ENCODE measurements around the gene ATP5PF.

ATP5PF gene

DNA sequence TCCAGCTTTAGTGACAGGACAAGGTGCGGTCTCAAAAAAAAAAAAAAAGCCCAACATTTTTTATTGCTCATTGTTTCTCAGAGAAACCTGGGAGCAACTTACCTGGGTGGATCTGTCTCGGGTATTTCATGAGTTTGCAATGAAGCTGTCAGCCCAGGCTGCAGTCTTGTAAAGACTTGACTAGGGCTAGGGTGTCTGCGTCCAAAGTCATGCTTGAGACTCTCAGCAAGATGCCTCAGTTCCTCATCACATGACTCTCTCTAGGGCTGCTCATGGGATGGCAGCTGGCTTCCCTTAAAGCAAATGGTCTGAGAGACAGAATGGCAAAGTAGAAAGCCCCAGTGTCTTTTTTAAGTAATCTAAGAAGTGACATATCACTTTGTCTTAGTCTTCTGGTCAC is 8.2 kb upstream of the ATP5PF start:
- no peak for DNase-seq (ENCODE audit: low read depth in 2 of 2)
- TF ChIP-seq, protein P1, sequence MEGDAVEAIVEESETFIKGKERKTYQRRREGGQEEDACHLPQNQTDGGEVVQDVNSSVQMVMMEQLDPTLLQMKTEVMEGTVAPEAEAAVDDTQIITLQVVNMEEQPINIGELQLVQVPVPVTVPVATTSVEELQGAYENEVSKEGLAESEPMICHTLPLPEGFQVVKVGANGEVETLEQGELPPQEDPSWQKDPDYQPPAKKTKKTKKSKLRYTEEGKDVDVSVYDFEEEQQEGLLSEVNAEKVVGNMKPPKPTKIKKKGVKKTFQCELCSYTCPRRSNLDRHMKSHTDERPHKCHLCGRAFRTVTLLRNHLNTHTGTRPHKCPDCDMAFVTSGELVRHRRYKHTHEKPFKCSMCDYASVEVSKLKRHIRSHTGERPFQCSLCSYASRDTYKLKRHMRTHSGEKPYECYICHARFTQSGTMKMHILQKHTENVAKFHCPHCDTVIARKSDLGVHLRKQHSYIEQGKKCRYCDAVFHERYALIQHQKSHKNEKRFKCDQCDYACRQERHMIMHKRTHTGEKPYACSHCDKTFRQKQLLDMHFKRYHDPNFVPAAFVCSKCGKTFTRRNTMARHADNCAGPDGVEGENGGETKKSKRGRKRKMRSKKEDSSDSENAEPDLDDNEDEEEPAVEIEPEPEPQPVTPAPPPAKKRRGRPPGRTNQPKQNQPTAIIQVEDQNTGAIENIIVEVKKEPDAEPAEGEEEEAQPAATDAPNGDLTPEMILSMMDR (IDR thresholded peaks at IDR 0.05; ENCODE audit: low read depth, low read length) = no peak
- no peak overlapping the region for H3K4me3 ChIP-seq (replicated peaks in 1 of 2; ENCODE audit: low read depth in 2 of 2, low read length in 2 of 2)

DNA sequence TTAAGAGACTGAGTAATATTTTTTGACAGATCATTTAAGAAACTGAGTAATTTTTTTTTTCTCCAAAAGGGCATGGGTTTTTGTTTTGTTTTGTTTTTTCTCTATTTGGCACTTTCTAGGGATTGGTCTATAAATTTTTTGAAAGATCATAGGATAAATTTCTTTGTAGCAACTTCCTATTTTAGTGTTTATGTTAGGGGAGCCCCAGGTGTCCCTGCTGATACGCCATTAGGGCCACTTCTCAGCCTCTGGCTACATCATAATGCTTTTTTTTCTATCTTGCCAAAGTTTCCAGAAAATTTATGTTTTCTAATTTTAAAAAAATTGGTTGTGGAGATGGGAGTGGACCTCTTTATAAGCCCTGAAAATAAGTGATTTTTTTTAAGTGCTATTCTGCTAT is 2.7 kb upstream of the ATP5PF start:
- TF ChIP-seq, protein P1 (IDR thresholded peaks at IDR 0.05; ENCODE audit: low read depth, low read length) = no peak
- H3K4me3 ChIP-seq (replicated peaks in 1 of 2; ENCODE audit: low read depth in 2 of 2, low read length in 2 of 2) = no peak overlapping the region
- DNase-seq (ENCODE audit: low read depth in 2 of 2) = no peak

DNA sequence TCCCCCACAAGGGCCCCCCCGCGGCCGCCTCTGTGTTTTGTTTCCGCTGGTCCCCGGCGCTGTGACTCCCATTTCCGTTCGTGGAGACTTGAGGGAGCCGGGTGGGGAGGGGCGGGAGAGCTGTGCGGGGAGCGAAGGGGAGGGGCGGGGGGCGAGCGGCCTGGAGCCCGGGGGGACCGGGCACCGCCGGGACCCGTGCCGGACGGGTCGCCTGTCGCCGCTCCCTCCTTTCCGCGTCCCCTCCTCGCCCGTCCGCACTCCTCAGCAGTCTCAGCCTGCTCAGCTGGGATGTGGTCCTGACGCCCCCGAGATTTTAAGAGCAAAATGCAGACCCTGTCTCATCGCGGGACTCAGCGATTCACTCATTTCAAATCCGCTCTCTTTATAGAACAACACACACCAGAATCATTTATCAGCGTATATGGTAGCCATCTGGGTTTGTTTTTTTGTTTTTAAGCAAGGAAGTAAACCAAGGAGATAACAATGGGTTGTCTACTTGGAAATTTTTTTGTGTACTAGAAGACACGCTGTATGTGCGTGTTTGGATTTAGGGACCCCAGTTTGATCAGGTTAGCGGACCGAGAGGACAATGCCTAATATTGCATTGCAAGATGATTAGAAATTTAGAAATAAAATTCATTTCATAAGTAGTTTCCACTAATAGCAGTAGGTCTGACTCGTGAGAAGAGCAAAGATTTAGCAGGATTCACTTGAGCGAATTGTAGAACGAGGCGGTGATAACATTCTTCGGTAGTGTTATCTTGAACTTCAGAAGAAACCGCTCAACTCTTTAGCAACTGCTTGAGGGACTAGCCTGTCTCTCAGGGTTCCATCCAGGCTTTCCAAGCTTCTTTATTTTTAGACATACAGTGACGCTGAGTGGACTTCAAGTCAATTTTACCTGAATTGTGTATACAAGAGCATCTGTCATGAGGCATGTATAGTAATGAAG is 1.2 kb upstream of the ATP5PF start:
- TF ChIP-seq, protein P1 (IDR thresholded peaks at IDR 0.05; ENCODE audit: low read depth, low read length) = no peak
- peak; percentile 85 to 89 for DNase-seq (ENCODE audit: low read depth in 2 of 2)
- H3K4me3 ChIP-seq (replicated peaks in 1 of 2; ENCODE audit: low read depth in 2 of 2, low read length in 2 of 2) = peak overlapping the region; percentile 91

DNA sequence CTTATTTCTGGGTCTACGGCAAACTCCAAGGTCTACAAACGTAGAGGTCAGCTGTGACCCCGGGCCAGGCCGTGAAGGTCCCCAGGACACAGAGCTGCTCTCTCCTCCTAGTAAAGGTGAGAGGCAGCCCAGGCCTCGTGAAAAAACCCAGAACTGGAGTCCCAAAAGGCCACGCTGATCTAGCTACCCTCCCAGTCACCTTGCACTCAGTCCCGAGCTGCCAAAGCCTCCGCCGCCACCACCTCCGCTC is 125 bp downstream of the ATP5PF start:
- TF ChIP-seq, protein P1 (IDR thresholded peaks at IDR 0.05; ENCODE audit: low read depth, low read length) = no peak
- no peak for DNase-seq (ENCODE audit: low read depth in 2 of 2)
- peak overlapping the region; percentile 91 for H3K4me3 ChIP-seq (replicated peaks in 1 of 2; ENCODE audit: low read depth in 2 of 2, low read length in 2 of 2)

DNA sequence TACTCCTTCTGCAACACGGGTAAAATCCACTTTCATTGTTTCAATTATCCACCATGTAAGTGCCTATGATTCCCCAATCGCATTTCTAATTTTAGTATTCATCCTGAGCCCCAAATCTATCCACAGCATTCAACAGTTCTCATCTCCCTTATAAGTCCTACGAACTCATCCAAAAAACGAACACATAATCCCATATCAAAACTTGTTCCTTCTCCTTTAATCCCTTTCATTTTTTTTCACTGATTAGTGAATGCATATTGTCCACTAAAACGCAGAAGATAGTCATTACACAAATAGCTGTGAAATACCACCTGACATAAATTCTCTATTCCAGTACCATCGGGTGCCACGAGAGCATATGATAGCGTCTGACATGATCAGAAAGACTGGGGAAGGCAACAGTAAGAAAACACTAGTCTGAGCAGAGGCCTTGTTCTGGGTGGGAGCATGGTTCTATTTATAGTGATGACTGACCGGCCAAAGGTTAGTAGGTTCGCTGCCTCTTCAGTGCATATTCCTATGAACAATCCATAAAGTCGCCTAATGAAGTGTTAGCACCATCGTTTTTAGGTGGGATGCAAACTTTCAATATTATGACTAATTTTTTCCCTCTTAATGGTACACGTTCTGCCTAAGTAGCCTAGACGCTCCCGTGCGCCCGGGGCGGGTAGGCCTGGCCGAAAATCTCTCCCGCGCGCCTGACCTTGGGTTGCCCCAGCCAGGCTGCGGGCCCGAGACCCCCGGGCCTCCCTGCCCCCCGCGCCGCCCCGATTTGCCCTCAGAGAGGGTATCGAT is 648 bp downstream of the ATP5PF start:
- TF ChIP-seq, protein P1 (IDR thresholded peaks at IDR 0.05; ENCODE audit: low read depth, low read length) = no peak
- peak; percentile 28 to 50 for DNase-seq (ENCODE audit: low read depth in 2 of 2)
- H3K4me3 ChIP-seq (replicated peaks in 1 of 2; ENCODE audit: low read depth in 2 of 2, low read length in 2 of 2) = peak overlapping the region; percentile 91

DNA sequence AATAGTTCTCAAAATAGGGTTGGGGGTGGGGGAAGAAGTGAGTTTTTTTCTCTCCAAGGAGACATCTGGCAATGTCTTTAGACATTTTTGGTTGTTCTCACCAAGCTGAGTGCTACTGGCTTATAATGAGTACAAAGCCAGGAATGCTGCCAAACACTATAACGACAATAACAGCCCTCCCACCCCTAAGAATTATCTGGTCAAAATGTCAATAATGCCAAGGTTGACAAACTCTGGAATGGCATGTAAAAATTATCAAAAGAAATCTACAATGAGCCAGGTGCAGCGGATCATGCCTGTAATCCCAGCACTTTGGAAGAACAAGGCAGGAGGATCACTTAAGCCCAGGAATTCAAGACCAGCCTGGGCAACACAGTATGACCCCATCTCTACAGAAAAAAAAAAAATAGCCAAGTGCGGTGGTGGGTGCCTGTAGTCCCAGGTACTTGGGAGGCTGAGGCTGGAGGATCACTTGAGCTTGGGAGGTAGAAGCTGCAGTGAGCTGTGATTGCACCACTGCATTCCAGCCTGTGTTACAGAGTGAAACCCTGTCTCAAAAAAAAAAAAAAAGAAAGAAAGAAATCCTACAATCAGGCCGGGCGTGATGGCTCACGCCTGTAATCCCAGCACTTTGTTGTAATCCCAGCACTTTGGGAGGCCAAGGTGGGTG is 2.5 kb downstream of the ATP5PF start:
- no peak overlapping the region for H3K4me3 ChIP-seq (replicated peaks in 1 of 2; ENCODE audit: low read depth in 2 of 2, low read length in 2 of 2)

More for the DNA sequence above, 2.5 kb downstream of the ATP5PF start:
- TF ChIP-seq, protein P1 (IDR thresholded peaks at IDR 0.05; ENCODE audit: low read depth, low read length) = no peak
- no peak for DNase-seq (ENCODE audit: low read depth in 2 of 2)
